PC-9 (cell line): ENCODE results near the gene SYNRG.

ENCODE experiments used
- EZH2 ChIP-seq: fragments of 200-600 bp; sonication (generic); IDR thresholded peaks from 2 replicates; pipeline ENCODE4 v1.8.0; 2017; ENCODE audit warnings: antibody characterized with exemption, low read depth
- TF ChIP-seq, protein P1 (sequence below): fragments of 200-600 bp; sonication (generic); conservative IDR thresholded peaks from 2 replicates; pipeline ENCODE4 v1.6.1; 2017; ENCODE audit warnings: mixed run types, antibody characterized with exemption, mild to moderate bottlenecking, moderate library complexity

DNA sequence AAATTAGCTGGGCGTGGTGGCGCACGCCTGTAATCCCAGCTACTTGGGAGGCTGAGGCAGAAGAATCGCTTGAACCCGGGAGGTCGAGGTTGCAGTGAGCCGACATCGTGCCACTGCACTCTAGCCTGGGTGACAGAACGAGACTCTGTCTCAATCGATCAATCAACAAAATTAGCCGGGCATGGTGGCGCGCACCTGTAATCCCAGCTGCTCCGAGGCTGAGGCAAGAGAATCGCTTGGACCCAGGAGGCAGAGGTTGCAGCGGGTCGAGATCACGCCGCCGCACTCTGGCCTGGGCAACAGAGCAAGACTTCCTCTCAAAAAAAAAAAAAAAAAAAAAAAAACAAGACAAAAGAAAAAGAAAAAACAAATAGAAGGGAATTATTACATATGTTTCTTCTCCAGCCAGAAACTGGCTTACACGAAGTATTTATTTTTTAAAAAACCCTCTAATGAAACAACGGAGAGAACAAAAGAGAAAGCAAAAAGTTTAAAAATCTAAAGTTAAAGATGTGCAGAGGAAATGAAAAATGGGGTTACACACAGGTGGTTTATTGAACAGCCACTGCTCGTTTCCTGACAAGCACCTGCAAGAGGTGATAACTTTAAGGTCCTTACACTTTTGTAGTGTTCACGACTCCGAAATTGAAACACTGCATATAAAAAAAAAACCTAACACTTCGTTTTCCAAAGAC is 1.4 kb downstream of the SYNRG start:
- TF ChIP-seq, protein P1, sequence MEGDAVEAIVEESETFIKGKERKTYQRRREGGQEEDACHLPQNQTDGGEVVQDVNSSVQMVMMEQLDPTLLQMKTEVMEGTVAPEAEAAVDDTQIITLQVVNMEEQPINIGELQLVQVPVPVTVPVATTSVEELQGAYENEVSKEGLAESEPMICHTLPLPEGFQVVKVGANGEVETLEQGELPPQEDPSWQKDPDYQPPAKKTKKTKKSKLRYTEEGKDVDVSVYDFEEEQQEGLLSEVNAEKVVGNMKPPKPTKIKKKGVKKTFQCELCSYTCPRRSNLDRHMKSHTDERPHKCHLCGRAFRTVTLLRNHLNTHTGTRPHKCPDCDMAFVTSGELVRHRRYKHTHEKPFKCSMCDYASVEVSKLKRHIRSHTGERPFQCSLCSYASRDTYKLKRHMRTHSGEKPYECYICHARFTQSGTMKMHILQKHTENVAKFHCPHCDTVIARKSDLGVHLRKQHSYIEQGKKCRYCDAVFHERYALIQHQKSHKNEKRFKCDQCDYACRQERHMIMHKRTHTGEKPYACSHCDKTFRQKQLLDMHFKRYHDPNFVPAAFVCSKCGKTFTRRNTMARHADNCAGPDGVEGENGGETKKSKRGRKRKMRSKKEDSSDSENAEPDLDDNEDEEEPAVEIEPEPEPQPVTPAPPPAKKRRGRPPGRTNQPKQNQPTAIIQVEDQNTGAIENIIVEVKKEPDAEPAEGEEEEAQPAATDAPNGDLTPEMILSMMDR = no peak
- TF ChIP-seq EZH2 = no peak
